DND-41 (cell line): ENCODE measurements around the gene DUSP11.

Source experiments
- ATAC-seq: fragments of 200-7000 bp; cut with Tn5 transposase; 3 replicates; pipeline ENCODE4 v1.9.1; 2021; ENCODE audit warnings: low read depth; ENCODE audit not compliant: insufficient read depth
- DNase-seq: peaks from one replicate; pipeline ENCODE4 v3.0.0-alpha.2; 2020
- H2AFZ ChIP-seq: 2 replicates; pipeline ENCODE4 v1.6.0; 2012; ENCODE audit warnings: low read depth, low read length
- H3K27ac ChIP-seq: 2 replicates; pipeline ENCODE4 v1.5.1; 2012; ENCODE audit warnings: low read length, inconsistent platforms
- H3K27me3 ChIP-seq: fragments of 200-600 bp; sonication (generic); 2 replicates; pipeline ENCODE4 v1.6.0; 2012; ENCODE audit warnings: low read length, mild to moderate bottlenecking, inconsistent platforms; ENCODE audit not compliant: insufficient read depth, poor library complexity
- H3K36me3 ChIP-seq: 2 replicates; pipeline ENCODE4 v1.5.1; 2012; ENCODE audit warnings: low read length, inconsistent platforms; ENCODE audit not compliant: insufficient read depth
- H3K4me1 ChIP-seq: 2 replicates; pipeline ENCODE4 v1.5.1; 2012; ENCODE audit warnings: mild to moderate bottlenecking, low read length; ENCODE audit not compliant: insufficient read depth
- H3K4me2 ChIP-seq: 2 replicates; pipeline ENCODE4 v1.6.0; 2012; ENCODE audit warnings: mild to moderate bottlenecking, moderate library complexity, low read length, inconsistent platforms; ENCODE audit not compliant: insufficient read depth
- H3K4me3 ChIP-seq, 2 experiments: fragments of 200-600 bp in 1 of 2; shearing (Covaris generic) in 1 of 2; 2 replicates each; pipeline ENCODE4 v1.5.1; 2012 to 2016; ENCODE audit warnings: inconsistent platforms in 2 of 2, low read length in 2 of 2, mild to moderate bottlenecking in 2 of 2, low read depth in 1 of 2, moderate library complexity in 1 of 2
- H3K79me2 ChIP-seq: 2 replicates; pipeline ENCODE4 v1.6.0; 2012; ENCODE audit warnings: low read length, inconsistent platforms; ENCODE audit not compliant: insufficient read depth
- H3K9ac ChIP-seq: 2 replicates; pipeline ENCODE4 v1.6.0; 2012; ENCODE audit warnings: low read depth, mild to moderate bottlenecking, inconsistent platforms, low read length, moderate library complexity
- H3K9me3 ChIP-seq: 2 replicates; pipeline ENCODE4 v1.5.1; 2012; ENCODE audit warnings: low read length, moderate library complexity, mild to moderate bottlenecking, inconsistent platforms; ENCODE audit not compliant: insufficient read depth, severe bottlenecking
- H4K20me1 ChIP-seq: 2 replicates; pipeline ENCODE4 v1.6.0; 2012; ENCODE audit warnings: low read length; ENCODE audit not compliant: insufficient read depth
- EZH2 ChIP-seq: IDR thresholded peaks from 3 replicates; pipeline ENCODE4 v1.6.1; 2012; ENCODE audit warnings: borderline replicate concordance, low read depth, mild to moderate bottlenecking, moderate library complexity, low read length, inconsistent platforms; ENCODE audit not compliant: severe bottlenecking
- TF ChIP-seq, protein P1 (sequence below): IDR thresholded peaks from 2 replicates; pipeline ENCODE4 v1.5.1; 2012; ENCODE audit warnings: borderline replicate concordance, low read length, moderate library complexity, mild to moderate bottlenecking; ENCODE audit not compliant: poor library complexity, severe bottlenecking; ENCODE audit errors: extremely low read depth

The DUSP11 gene

DNA sequence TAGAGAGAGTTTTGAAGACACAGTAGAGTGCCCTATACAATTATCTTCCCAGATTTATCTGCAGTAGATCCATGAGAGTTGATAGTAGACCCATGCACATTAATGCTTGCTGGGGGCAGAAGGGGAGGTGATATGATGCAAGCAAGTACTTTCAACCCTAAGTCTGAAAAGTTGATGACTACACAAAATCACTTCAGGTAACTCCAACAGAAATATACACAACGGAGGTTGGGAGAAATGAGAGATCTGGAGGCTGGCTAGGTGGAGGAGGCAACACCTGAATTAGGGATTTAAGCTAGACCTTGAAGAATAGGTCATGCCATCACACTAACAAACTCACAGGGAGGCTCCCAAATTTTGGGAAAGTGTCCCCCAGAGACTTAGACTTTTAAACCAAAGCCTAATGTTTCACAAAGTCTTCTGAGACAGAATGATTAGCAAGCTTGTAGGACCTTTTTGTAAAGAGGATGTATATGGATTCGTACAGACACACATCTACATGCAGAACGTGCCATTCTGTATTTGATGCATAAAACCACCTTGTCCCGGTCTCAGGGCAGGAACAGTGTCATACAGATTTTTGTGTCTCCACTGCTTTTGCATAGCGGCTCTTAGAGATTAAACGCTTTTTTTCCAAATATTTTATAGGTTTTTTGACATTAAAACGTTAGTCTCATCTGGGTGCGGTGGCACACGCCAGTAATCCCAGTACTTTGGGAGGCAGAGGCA, 47.9 kb upstream of the DUSP11 start:
- Histone ChIP-seq H3K4me3 (peak overlapping the region; percentile 72 to 79), H3K27ac (peak overlapping the region; percentile 64), H3K9ac (peak overlapping the region; percentile 75), H4K20me1 (no peaks in the 10 kb centered on the region), H3K36me3 (peaks cover 19% of the 10 kb centered on the region), H3K27me3 (no peaks in the 10 kb centered on the region), H3K4me1 (peaks cover 42% of the 10 kb centered on the region), H2AFZ (peak overlapping the region; percentile 95), H3K79me2 (peaks cover 39% of the 10 kb centered on the region), H3K4me2 (peak overlapping the region; percentile 72), H3K9me3 (no peaks in the 10 kb centered on the region)
- TF ChIP-seq, protein P1, sequence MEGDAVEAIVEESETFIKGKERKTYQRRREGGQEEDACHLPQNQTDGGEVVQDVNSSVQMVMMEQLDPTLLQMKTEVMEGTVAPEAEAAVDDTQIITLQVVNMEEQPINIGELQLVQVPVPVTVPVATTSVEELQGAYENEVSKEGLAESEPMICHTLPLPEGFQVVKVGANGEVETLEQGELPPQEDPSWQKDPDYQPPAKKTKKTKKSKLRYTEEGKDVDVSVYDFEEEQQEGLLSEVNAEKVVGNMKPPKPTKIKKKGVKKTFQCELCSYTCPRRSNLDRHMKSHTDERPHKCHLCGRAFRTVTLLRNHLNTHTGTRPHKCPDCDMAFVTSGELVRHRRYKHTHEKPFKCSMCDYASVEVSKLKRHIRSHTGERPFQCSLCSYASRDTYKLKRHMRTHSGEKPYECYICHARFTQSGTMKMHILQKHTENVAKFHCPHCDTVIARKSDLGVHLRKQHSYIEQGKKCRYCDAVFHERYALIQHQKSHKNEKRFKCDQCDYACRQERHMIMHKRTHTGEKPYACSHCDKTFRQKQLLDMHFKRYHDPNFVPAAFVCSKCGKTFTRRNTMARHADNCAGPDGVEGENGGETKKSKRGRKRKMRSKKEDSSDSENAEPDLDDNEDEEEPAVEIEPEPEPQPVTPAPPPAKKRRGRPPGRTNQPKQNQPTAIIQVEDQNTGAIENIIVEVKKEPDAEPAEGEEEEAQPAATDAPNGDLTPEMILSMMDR: no peak
- TF ChIP-seq EZH2: no peak
- no peak for DNase-seq
- no peak for ATAC-seq

DNA sequence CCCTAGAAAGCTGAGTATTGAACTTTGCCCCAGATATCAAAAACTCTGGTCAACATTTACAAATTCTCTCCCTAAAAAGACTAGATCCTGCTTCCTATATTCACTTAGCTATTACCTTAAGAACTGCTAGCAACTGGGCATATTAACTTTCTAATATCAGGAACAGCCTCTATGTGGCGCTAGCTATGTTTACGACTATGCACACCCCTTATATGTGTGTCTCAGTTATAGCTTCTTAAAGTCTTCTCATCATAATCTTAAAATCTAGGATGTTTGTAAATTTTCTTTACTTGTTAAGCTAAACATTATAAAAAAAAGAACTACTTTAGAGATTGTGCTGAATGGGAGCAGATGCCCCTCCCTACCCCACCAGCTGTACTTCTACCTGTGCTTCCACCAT, 47.1 kb upstream of the DUSP11 start:
- 0 out of 2 replicates have a peak overlapping the region, but pooled peaks have one; percentile 95 for H2AFZ ChIP-seq
- peak; percentile 13 for DNase-seq
- peaks cover 12% of the 10 kb centered on the region for H3K36me3 ChIP-seq

DNA sequence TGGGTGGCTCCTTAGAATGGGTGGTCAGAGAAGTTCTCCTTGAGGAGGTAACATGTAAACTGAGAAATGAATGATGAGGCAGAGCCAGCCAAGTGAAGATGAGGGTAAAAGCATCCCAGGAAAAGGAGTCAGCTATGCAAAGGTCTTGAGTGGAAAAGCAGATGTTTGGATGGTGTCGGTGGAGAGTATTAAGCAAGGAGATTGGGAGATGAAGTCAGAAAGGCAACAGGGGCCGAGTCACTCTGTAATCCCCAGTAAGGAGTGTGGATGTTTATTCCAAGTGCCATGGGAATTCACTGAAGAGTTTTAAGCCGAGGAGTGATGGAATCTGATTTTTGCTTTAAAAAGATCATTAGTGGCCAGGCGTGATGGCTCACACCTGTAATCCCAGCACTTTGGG, 45.5 kb upstream of the DUSP11 start:
- Histone ChIP-seq H3K27ac (no peak overlapping the region), H3K27me3 (no peaks in the 10 kb centered on the region), H2AFZ (no peak overlapping the region), H3K9me3 (no peaks in the 10 kb centered on the region), H3K4me3 (no peak overlapping the region), H3K36me3 (no peaks in the 10 kb centered on the region), H3K4me1 (peaks cover 23% of the 10 kb centered on the region), H3K79me2 (peaks cover 26% of the 10 kb centered on the region), H3K9ac (no peak overlapping the region), H4K20me1 (no peaks in the 10 kb centered on the region), H3K4me2 (no peak overlapping the region)
- DNase-seq: no peak
- TF ChIP-seq, protein P1: no peak
- TF ChIP-seq EZH2: no peak
- no peak for ATAC-seq

More for the DNA sequence above, 47.1 kb upstream of the DUSP11 start:
- Histone ChIP-seq H3K9ac (no peak overlapping the region), H3K27ac (no peak overlapping the region), H3K4me2 (no peak overlapping the region), H3K4me1 (peaks cover 34% of the 10 kb centered on the region), H3K4me3 (no peak overlapping the region), H3K79me2 (peaks cover 39% of the 10 kb centered on the region), H4K20me1 (no peaks in the 10 kb centered on the region), H3K27me3 (no peaks in the 10 kb centered on the region), H3K9me3 (no peaks in the 10 kb centered on the region)
- TF ChIP-seq EZH2: no peak
- TF ChIP-seq, protein P1: peak; percentile 57
- ATAC-seq: no peak
